ENCODE measurements around the gene ANKS4B.

DNA sequence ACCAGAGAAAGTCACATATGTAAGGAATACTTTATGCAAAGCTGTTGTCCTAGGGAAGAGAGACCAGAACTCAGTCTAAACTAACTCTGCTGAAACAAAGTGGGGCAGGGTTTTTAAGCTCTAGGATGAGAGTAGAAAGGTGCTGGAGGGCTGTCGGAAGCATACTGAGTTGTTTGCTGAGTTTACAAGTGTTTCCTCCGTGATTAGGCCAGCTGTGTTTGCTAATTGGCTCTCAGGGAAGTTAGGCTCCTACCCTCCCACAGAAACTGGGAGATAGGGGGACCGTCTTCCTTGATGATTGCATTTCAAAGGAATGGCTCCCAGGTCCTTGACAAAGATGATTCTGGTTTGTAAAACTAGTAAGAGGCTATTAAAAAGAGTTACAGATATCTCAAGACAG, 69.0 kb downstream of the ANKS4B start:
- TF ChIP-seq POLR2A (IDR thresholded peaks at IDR 0.05) (no peak), CTCF (IDR thresholded peaks at IDR 0.05) (no peak)

Data from esophagus squamous epithelium (tissue), 4 donors.